Liver (tissue), 3 donors: ENCODE data around the gene PITHD1.
A peak's percentile ranks its signal among the peaks of the same experiment; 100 is the strongest.

Experiments
- EGR1 ChIP-seq, 2 donors: IDR thresholded peaks; 2 replicates each; pipeline ENCODE4 v1.6.1; 2016 to 2018; ENCODE audit warnings: antibody characterized with exemption in 2 of 2, low read depth in 2 of 2
- GABPA ChIP-seq, 2 donors: IDR thresholded peaks in 1 of 2; conservative IDR thresholded peaks in 1 of 2; 2 replicates each; pipeline ENCODE4 v1.6.1; 2016; ENCODE audit warnings: antibody characterized with exemption in 2 of 2, mild to moderate bottlenecking in 1 of 2, moderate library complexity in 1 of 2
- HNF4G ChIP-seq: IDR thresholded peaks from 2 replicates; pipeline ENCODE4 v1.6.1; 2016; ENCODE audit warnings: antibody characterized with exemption
- JUND ChIP-seq, 2 donors: IDR thresholded peaks; 2 replicates each; pipeline ENCODE4 v1.6.1; 2016; ENCODE audit warnings: antibody characterized with exemption in 2 of 2
- RAD21 ChIP-seq, 2 donors: IDR thresholded peaks; 2 replicates each; pipeline ENCODE4 v1.6.1; 2016; ENCODE audit warnings: antibody characterized with exemption in 2 of 2, mild to moderate bottlenecking in 2 of 2
- RXRA ChIP-seq, 2 donors: IDR thresholded peaks; 2 replicates each; pipeline ENCODE4 v1.6.1; 2017 to 2018; ENCODE audit warnings: antibody characterized with exemption in 2 of 2, mild to moderate bottlenecking in 1 of 2
- TAF1 ChIP-seq: conservative IDR thresholded peaks from 2 replicates; pipeline ENCODE4 v1.6.1; 2016; ENCODE audit warnings: antibody characterized with exemption, mild to moderate bottlenecking
- TF ChIP-seq, protein P1 (sequence below): fragments of 150-350 bp; IDR thresholded peaks from 2 replicates; pipeline ENCODE4 v1.5.1; 2017; ENCODE audit warnings: improper control_type of control experiment, low read depth, low read length; ENCODE audit not compliant: missing input control
- TF ChIP-seq, protein P2 (sequence below): IDR thresholded peaks from 2 replicates; pipeline ENCODE4 v1.6.1; 2016; ENCODE audit warnings: antibody characterized with exemption, mild to moderate bottlenecking
- TF ChIP-seq, protein P3 (sequence below): IDR thresholded peaks from 2 replicates; pipeline ENCODE4 v1.6.1; 2016; ENCODE audit warnings: antibody characterized with exemption
- TF ChIP-seq, protein P4 (sequence below): IDR thresholded peaks from 2 replicates; pipeline ENCODE4 v1.6.1; 2016; ENCODE audit warnings: antibody characterized with exemption
- donor health status: healthy.
- donor health status: healthy.

DNA sequence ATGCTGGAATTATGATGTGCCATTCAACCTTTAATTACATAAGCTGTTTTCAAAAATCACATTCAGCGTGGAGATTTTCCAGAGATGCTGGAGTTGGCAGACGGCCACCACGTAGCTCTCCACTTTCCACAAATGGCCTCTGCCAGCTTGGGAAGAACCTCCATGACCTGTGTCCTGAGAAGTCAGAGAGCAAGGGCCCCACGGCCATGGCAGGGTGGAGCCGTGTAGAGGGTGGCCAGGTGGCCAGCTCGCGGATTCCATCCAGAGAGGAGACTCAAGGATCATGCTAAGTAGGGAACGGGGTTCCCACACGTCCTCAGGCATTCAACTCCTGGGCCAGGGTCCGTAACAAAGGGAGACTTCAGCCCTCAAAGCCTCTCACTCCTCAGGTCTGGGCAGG lies 23.7 kb downstream of the PITHD1 start:
- TF ChIP-seq, protein P1, sequence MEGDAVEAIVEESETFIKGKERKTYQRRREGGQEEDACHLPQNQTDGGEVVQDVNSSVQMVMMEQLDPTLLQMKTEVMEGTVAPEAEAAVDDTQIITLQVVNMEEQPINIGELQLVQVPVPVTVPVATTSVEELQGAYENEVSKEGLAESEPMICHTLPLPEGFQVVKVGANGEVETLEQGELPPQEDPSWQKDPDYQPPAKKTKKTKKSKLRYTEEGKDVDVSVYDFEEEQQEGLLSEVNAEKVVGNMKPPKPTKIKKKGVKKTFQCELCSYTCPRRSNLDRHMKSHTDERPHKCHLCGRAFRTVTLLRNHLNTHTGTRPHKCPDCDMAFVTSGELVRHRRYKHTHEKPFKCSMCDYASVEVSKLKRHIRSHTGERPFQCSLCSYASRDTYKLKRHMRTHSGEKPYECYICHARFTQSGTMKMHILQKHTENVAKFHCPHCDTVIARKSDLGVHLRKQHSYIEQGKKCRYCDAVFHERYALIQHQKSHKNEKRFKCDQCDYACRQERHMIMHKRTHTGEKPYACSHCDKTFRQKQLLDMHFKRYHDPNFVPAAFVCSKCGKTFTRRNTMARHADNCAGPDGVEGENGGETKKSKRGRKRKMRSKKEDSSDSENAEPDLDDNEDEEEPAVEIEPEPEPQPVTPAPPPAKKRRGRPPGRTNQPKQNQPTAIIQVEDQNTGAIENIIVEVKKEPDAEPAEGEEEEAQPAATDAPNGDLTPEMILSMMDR, result no peak
- TF ChIP-seq GABPA (IDR thresholded peaks at IDR 0.05 in 1 of 2, conservative IDR thresholded peaks at IDR 0.05 in 1 of 2) (no peak), RXRA (IDR thresholded peaks at IDR 0.05) (peak; percentile 94 to 98), HNF4G (no peak), TAF1 (no peak), EGR1 (IDR thresholded peaks at IDR 0.05; ENCODE audit: low read depth in 2 of 2) (no peak), RAD21 (IDR thresholded peaks at IDR 0.05) (no peak), JUND (IDR thresholded peaks at IDR 0.05) (no peak)
- TF ChIP-seq, protein P2, sequence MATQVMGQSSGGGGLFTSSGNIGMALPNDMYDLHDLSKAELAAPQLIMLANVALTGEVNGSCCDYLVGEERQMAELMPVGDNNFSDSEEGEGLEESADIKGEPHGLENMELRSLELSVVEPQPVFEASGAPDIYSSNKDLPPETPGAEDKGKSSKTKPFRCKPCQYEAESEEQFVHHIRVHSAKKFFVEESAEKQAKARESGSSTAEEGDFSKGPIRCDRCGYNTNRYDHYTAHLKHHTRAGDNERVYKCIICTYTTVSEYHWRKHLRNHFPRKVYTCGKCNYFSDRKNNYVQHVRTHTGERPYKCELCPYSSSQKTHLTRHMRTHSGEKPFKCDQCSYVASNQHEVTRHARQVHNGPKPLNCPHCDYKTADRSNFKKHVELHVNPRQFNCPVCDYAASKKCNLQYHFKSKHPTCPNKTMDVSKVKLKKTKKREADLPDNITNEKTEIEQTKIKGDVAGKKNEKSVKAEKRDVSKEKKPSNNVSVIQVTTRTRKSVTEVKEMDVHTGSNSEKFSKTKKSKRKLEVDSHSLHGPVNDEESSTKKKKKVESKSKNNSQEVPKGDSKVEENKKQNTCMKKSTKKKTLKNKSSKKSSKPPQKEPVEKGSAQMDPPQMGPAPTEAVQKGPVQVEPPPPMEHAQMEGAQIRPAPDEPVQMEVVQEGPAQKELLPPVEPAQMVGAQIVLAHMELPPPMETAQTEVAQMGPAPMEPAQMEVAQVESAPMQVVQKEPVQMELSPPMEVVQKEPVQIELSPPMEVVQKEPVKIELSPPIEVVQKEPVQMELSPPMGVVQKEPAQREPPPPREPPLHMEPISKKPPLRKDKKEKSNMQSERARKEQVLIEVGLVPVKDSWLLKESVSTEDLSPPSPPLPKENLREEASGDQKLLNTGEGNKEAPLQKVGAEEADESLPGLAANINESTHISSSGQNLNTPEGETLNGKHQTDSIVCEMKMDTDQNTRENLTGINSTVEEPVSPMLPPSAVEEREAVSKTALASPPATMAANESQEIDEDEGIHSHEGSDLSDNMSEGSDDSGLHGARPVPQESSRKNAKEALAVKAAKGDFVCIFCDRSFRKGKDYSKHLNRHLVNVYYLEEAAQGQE, result no peak
- TF ChIP-seq, protein P3, sequence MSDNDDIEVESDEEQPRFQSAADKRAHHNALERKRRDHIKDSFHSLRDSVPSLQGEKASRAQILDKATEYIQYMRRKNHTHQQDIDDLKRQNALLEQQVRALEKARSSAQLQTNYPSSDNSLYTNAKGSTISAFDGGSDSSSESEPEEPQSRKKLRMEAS, result no peak
- TF ChIP-seq, protein P4, sequence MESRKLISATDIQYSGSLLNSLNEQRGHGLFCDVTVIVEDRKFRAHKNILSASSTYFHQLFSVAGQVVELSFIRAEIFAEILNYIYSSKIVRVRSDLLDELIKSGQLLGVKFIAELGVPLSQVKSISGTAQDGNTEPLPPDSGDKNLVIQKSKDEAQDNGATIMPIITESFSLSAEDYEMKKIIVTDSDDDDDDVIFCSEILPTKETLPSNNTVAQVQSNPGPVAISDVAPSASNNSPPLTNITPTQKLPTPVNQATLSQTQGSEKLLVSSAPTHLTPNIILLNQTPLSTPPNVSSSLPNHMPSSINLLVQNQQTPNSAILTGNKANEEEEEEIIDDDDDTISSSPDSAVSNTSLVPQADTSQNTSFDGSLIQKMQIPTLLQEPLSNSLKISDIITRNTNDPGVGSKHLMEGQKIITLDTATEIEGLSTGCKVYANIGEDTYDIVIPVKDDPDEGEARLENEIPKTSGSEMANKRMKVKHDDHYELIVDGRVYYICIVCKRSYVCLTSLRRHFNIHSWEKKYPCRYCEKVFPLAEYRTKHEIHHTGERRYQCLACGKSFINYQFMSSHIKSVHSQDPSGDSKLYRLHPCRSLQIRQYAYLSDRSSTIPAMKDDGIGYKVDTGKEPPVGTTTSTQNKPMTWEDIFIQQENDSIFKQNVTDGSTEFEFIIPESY, result no peak
